Spleen (tissue), 11 donors: ENCODE data around the gene EBLN1. TPM values are rescaled to one million over a fixed set of nuclear protein-coding genes. Genes with fewer than 3 reads are reported as not detected.

Experiments
- DNase-seq: peaks from one replicate; pipeline ENCODE4 v3.0.0-alpha.2; 2020
- H3K27ac ChIP-seq, 8 donors: fragments of 200-600 bp; sonication (generic) in 7 of 8; 1 replicate in 4 of 8; 2 replicates in 4 of 8; pipeline versions ENCODE4 v1.5.0 to v1.8.0; 2016 to 2021; ENCODE audit warnings: inconsistent platforms in 4 of 8, mild to moderate bottlenecking in 4 of 8, moderate library complexity in 1 of 8
- H3K27me3 ChIP-seq, 7 donors: fragments of 200-600 bp; sonication (generic) in 6 of 7; replicated peaks in 1 of 7; 1 replicate in 4 of 7; 2 replicates in 3 of 7; pipeline versions ENCODE4 v1.5.0 to v1.8.0; 2016 to 2021; ENCODE audit warnings: inconsistent platforms in 3 of 7, mild to moderate bottlenecking in 1 of 7
- H3K36me3 ChIP-seq, 6 donors: fragments of 200-600 bp; sonication (generic) in 5 of 6; 1 replicate in 4 of 6; 2 replicates in 2 of 6; pipeline versions ENCODE4 v1.5.0 to v1.8.0; 2016 to 2021; ENCODE audit warnings: inconsistent platforms in 2 of 6
- H3K4me1 ChIP-seq, 6 donors: fragments of 200-600 bp; sonication (generic) in 5 of 6; 1 replicate in 3 of 6; 2 replicates in 3 of 6; pipeline versions ENCODE4 v1.5.0 to v1.8.0; 2016 to 2021; ENCODE audit warnings: inconsistent platforms in 3 of 6
- H3K4me3 ChIP-seq, 8 donors: fragments of 200-600 bp; sonication (generic) in 7 of 8; 1 replicate in 4 of 8; 2 replicates in 4 of 8; pipeline versions ENCODE4 v1.5.0 to v1.8.0; 2016 to 2021; ENCODE audit warnings: inconsistent platforms in 4 of 8, mild to moderate bottlenecking in 4 of 8, moderate library complexity in 2 of 8
- H3K9me3 ChIP-seq, 8 donors: fragments of 200-600 bp; sonication (generic) in 7 of 8; 1 replicate in 4 of 8; 2 replicates in 4 of 8; pipeline versions ENCODE4 v1.5.0 to v1.8.0; 2016 to 2021; ENCODE audit warnings: inconsistent platforms in 4 of 8
- POLR2A ChIP-seq, 3 donors: fragments of 450-650 bp; IDR thresholded peaks; one replicate each; pipeline ENCODE4 v1.5.1; 2017; ENCODE audit warnings: antibody characterized with exemption in 3 of 3, mild to moderate bottlenecking in 1 of 3
- POLR2AphosphoS5 ChIP-seq, 3 donors: sonication (generic); formaldehyde crosslinking; IDR thresholded peaks; one replicate each; pipeline ENCODE4 v1.5.1; 2017; ENCODE audit warnings: antibody characterized with exemption in 3 of 3
- WGBS, 5 donors: extraction: QIAGEN DNeasy Blood & Tissue Kit in 3 of 5; methylation state at CpG; one replicate each; pipeline versions ENCODE4 v1.1.5 to v1.1.7; 2013 to 2018; 5-methylcytosine and 5-hydroxymethylcytosine counted together
- intact Hi-C: fragments of 100-400 bp; cut with DNase I; formaldehyde crosslinking; loops from one replicate; pipeline ENCODE4 v1.15.0; 2023; ENCODE audit warnings: low total_unique reads
- polyA plus RNA-seq, 3 donors: library from polyadenylated mRNA; stranded (reverse); fragments of 200-250 nt; gene quantifications; one replicate each; pipeline ENCODE4 v1.2.1, GENCODE V29; 2013
- total RNA-seq, 7 donors: library from RNA; depleted of rRNA in 3 of 7; stranded (reverse); fragments of >200 nt in 3 of 7; fragmentation: NEBNext Ultra II Directional in 4 of 7; extraction: Animal tissue kit (Norgen Biotek cat#: 25700) in 4 of 7; gene quantifications; one replicate each; pipeline versions ENCODE4 v1.1.0 to v1.2.1, GENCODE V29; 2016 to 2021
- TF ChIP-seq, protein P1 (sequence below), 11 experiments: fragments of 200-600 bp in 7 of 11; fragments of 450-650 bp in 4 of 11; sonication (generic) in 4 of 11; IDR thresholded peaks in 8 of 11; conservative IDR thresholded peaks in 3 of 11; 1 replicate in 7 of 11; 2 replicates in 4 of 11; pipeline versions ENCODE4 v1.4.0 to v1.8.0; 2016 to 2021; ENCODE audit warnings: antibody characterized with exemption in 11 of 11, inconsistent platforms in 4 of 11, mild to moderate bottlenecking in 1 of 11
- donor health status: healthy with polysubstance abuse.
- donor health status: DM: no; HTN: no; CAD: no; lungs with moderate emphysema.
- donor health status: DM: no; HTN: no; CAD: no.
- donor health status: Bipolar disorder and iron deficiency.
- donor health status: healthy.
- donor health status: DM: no; HTN: no; CAD: no.
- donor health status: DM: yes; HTN: yes; CAD: no.

Gene EBLN1
- total and polyA plus RNA-seq, 10 donors = not detected

DNA sequence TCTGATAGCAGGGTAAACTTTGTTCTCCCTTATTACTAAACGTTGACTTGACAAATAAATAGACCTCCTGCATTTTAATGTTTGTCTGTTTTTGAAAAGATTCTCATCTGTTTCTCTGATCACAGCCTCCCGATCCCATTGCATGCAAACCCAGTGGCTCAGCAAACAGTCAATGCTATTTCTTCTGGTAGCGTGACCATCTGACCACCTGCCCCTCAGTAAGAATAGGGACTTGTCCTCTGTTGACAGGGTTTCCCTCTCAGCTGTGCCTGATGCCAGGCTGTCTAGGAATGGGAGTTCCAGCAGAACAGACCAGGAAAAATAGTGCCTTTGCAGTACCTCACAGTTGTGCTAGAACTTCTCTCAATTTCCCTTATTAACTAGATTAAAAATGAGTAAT lies 40.7 kb upstream of the EBLN1 start:
- Histone ChIP-seq H3K4me1 (peaks cover 0 to 17% (median 10%) of the 10 kb centered on the region in 6 donors), H3K27ac (no peak overlapping the region), H3K4me3 (no peak overlapping the region), H3K36me3 (no peaks in the 10 kb centered on the region), H3K27me3 (peaks cover 0 to 5% (median 0%) of the 10 kb centered on the region in 7 donors), H3K9me3 (no peaks in the 10 kb centered on the region)
- no peak for DNase-seq
- no peak for TF ChIP-seq POLR2AphosphoS5 (IDR thresholded peaks at IDR 0.05)
- no peak for TF ChIP-seq POLR2A (IDR thresholded peaks at IDR 0.05)
- intact Hi-C loops = loop anchor here (10.0 kb wide), 1 partner anchor 56 kb away; the partner anchor contains the start of gene COMMD3
- WGBS, 5 donors = 71 to 85% (median 79%) methylated on average over 3 of the region's 3 CpGs

- DNase-seq = peak; percentile 89
- Histone ChIP-seq H3K27ac (peak overlapping the region; percentile 95 to 99 (median 98)), H3K36me3 (no peaks in the 10 kb centered on the region), H3K9me3 (no peaks in the 10 kb centered on the region), H3K4me3 (peak overlapping the region; percentile 63 to 95 (median 72)), H3K4me1 (peaks cover 11 to 57% (median 28%) of the 10 kb centered on the region in 6 donors), H3K27me3 (peaks cover 0 to 14% (median 0%) of the 10 kb centered on the region in 7 donors)
- intact Hi-C loops = loop anchor here (10.0 kb wide), 1 partner anchor 61 kb away; the partner anchor contains the start of gene COMMD3
- peak; percentile 34 to 79 (median 40) for TF ChIP-seq POLR2AphosphoS5 (IDR thresholded peaks at IDR 0.05)
- TF ChIP-seq, protein P1, sequence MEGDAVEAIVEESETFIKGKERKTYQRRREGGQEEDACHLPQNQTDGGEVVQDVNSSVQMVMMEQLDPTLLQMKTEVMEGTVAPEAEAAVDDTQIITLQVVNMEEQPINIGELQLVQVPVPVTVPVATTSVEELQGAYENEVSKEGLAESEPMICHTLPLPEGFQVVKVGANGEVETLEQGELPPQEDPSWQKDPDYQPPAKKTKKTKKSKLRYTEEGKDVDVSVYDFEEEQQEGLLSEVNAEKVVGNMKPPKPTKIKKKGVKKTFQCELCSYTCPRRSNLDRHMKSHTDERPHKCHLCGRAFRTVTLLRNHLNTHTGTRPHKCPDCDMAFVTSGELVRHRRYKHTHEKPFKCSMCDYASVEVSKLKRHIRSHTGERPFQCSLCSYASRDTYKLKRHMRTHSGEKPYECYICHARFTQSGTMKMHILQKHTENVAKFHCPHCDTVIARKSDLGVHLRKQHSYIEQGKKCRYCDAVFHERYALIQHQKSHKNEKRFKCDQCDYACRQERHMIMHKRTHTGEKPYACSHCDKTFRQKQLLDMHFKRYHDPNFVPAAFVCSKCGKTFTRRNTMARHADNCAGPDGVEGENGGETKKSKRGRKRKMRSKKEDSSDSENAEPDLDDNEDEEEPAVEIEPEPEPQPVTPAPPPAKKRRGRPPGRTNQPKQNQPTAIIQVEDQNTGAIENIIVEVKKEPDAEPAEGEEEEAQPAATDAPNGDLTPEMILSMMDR (IDR thresholded peaks at IDR 0.05 in 8 of 11, conservative IDR thresholded peaks at IDR 0.05 in 3 of 11) = no peak
- 3 to 18% (median 8%) methylated on average over 21 to 24 of the region's 24 CpGs for WGBS, 5 donors
Measured at GRCh38 chr10:22253580-22253882, 35.7 kb upstream of the EBLN1 start.

DNA sequence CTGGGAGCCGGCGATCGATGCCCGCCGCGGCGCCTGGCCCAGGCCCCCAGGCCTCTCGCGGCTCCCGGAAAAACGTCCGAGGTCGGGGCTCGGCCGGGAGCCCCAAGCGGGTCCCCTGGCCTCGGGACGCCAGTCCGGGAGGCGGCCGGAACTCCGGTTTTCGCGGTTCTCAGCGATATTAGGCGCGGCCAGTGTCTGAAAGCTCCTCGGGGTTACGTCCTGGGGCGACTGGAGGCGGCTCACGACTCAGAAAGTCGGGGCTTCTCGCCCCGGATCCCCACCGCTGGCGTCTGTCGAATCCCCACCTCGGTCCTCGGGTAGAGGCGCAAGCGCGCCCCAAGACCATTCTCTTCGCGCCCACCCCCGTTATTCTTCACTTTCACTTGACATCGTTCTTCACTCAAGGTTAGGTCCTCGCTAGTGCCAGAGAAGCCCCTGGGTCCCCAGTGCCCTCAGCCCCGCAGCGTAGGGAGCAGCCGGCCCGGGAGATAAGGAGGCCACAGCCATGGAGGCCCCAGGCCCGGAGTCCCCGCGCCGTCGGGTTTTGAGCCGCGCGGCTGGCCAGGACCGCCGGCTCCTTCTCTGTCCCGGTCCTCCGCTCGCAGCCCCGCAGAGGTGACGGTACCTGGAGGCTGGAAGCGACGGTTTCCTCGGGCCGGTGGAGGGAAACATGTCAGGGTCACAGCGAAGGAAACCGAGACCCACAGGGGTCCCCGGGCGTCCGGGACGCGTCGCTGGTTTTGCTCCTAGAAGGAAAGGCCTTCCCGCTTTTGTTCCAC lies 35.2 kb upstream of the EBLN1 start:
- Histone ChIP-seq H3K4me1 (peaks cover 11 to 57% (median 28%) of the 10 kb centered on the region in 6 donors), H3K36me3 (no peaks in the 10 kb centered on the region), H3K27ac (peak overlapping the region; percentile 95 to 99 (median 98)), H3K27me3 (peaks cover 0 to 14% (median 0%) of the 10 kb centered on the region in 7 donors), H3K4me3 (peak overlapping the region; percentile 63 to 95 (median 72)), H3K9me3 (no peaks in the 10 kb centered on the region)
- TF ChIP-seq, protein P1 (IDR thresholded peaks at IDR 0.05 in 8 of 11, conservative IDR thresholded peaks at IDR 0.05 in 3 of 11) = peak in 1 of 11 experiments; percentile 9
- peak in 2 of 3 donors; percentile 1 to 66 for TF ChIP-seq POLR2AphosphoS5 (IDR thresholded peaks at IDR 0.05)
- no peak for TF ChIP-seq POLR2A (IDR thresholded peaks at IDR 0.05)
- intact Hi-C loops = loop anchor here (10.0 kb wide), 1 partner anchor 62 kb away; the partner anchor contains the start of gene COMMD3
- 0 to 3% (median 2%) methylated on average over 52 to 80 of the region's 80 CpGs for WGBS, 5 donors
- peak; percentile 86 for DNase-seq

DNA sequence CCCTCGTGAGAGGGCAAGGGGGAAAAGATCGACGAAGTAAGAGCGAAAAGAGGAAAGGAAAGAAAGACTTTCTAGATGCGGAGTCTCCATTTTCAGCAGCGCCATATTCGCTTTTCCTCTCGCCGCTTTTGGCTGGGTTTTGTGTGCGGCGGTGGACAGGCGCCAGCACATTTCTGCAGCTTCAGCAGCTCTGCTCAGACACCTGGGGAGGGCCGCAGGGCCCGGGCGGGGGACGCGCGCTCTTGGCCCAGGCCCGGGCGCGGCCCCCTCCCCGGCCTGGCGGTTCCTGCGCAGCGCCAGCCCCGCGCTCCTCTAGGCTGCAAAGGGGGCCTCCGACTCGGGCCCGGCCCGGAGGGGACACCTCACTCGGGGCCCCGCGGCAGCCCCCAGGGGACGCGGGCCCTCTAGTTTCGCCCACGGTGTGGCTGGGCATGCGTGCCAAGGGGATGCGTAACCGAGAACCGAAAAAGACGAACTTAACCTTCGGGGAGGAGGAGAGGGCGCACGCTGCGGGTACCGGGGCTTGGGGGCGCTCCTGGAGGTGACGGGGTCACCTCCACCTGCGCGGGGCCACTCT lies 34.5 kb upstream of the EBLN1 start:
- Histone ChIP-seq H3K27ac (peak overlapping the region; percentile 95 to 99 (median 98)), H3K27me3 (peaks cover 0 to 14% (median 0%) of the 10 kb centered on the region in 7 donors), H3K36me3 (no peaks in the 10 kb centered on the region), H3K4me3 (peak overlapping the region; percentile 63 to 95 (median 72)), H3K9me3 (no peaks in the 10 kb centered on the region), H3K4me1 (peaks cover 11 to 57% (median 28%) of the 10 kb centered on the region in 6 donors)
- WGBS, 5 donors = 0 to 1% (median 0%) methylated on average over 18 to 52 of the region's 52 CpGs
- peak; percentile 89 for DNase-seq
- TF ChIP-seq, protein P1 (IDR thresholded peaks at IDR 0.05 in 8 of 11, conservative IDR thresholded peaks at IDR 0.05 in 3 of 11) = no peak
- TF ChIP-seq POLR2A (IDR thresholded peaks at IDR 0.05) (no peak), POLR2AphosphoS5 (IDR thresholded peaks at IDR 0.05) (peak in 2 of 3 donors; percentile 26 to 47)
- intact Hi-C loops = loop anchor here (10.0 kb wide), 1 partner anchor 62 kb away; the partner anchor contains the start of gene COMMD3
